HepG2 (cell line): ENCODE results near the gene KCNS1. TPM values are rescaled to one million over a fixed set of nuclear protein-coding genes. Genes with fewer than 3 reads are reported as not detected.

Experiments used
- ATAC-seq: fragments of 200-7000 bp; cut with Tn5 transposase; 3 replicates; pipeline ENCODE4 v1.9.1; 2020; ENCODE audit warnings: mild to moderate bottlenecking, moderate library complexity
- BruUV-seq: library from RNA; stranded (reverse); fragments of 400-500 nt; replicated peaks from 2 replicates; lab custom pipeline; 2021; lab: Mats Ljungman, UMichigan
- CTCF ChIA-PET: fragments of 300-600 bp; formaldehyde crosslinking; extraction: SDS; loops from one replicate; lab custom pipeline; 2021; ENCODE audit warnings: low total read pairs, inconsistent platforms, low intra/inter-chr PET ratio; lab: Yijun Ruan, JAX
- POLR2A ChIA-PET: fragments of 350-600 bp; sonication (Branson Sonifier 250); formaldehyde crosslinking; loops from one replicate; lab custom pipeline; 2020; ENCODE audit warnings: antibody characterized with exemption, inconsistent platforms; lab: Yijun Ruan, JAX
- DNase-seq: peaks from one replicate; pipeline ENCODE4 v3.0.0-alpha.2; 2015; ENCODE audit warnings: low spot score
- FAIRE-seq: peaks from 3 replicates; lab custom pipeline; 2011; peaks lifted over from hg19 to GRCh38; lab: Jason Lieb, UNC
- H2AFZ ChIP-seq: one replicate; pipeline ENCODE4 v1.6.1; 2011; ENCODE audit warnings: low read length, inconsistent platforms
- H3K27ac ChIP-seq: fragments of 300-600 bp; 3 replicates; pipeline ENCODE4 v1.8.0; 2011; ENCODE audit warnings: mixed run types, mild to moderate bottlenecking, mixed read lengths, low read length, inconsistent platforms; ENCODE audit not compliant: insufficient read depth; ENCODE audit errors: extremely low read length
- H3K27me3 ChIP-seq, 2 experiments: fragments of 200-600 bp in 1 of 2; 2 replicates in 1 of 2; 3 replicates in 1 of 2; pipeline versions ENCODE4 v1.6.0 to v1.8.0; 2011; ENCODE audit warnings: low read length in 2 of 2, mild to moderate bottlenecking in 2 of 2, moderate library complexity in 2 of 2, inconsistent platforms in 1 of 2; ENCODE audit not compliant: insufficient read depth in 2 of 2, control insufficient read depth in 1 of 2
- H3K36me3 ChIP-seq, 2 experiments: fragments of 200-600 bp in 1 of 2; replicated peaks in 1 of 2; 2 replicates in 1 of 2; 3 replicates in 1 of 2; pipeline versions ENCODE4 v1.5.1 to v1.8.0; 2011; ENCODE audit warnings: low read length in 2 of 2, inconsistent platforms in 1 of 2; ENCODE audit not compliant: insufficient read depth in 2 of 2, control insufficient read depth in 1 of 2
- H3K4me1 ChIP-seq: 2 replicates; pipeline ENCODE4 v1.5.1; 2012; ENCODE audit warnings: low read length, inconsistent platforms; ENCODE audit not compliant: insufficient read depth
- H3K4me2 ChIP-seq: 2 replicates; pipeline ENCODE4 v1.6.0; 2011; ENCODE audit warnings: low read depth, low read length, inconsistent platforms
- H3K4me3 ChIP-seq, 3 experiments: fragments of 200-600 bp in 1 of 3; sonication (generic), shearing (Covaris generic) in 1 of 3; replicated peaks in 1 of 3; 2 replicates each; pipeline ENCODE4 v1.5.1; 2011 to 2016; ENCODE audit warnings: low read length in 3 of 3, inconsistent platforms in 2 of 3, low read depth in 2 of 3, mild to moderate bottlenecking in 2 of 3, control low read depth in 1 of 3, mixed read lengths in 1 of 3; ENCODE audit not compliant: insufficient read depth in 1 of 3
- H3K79me2 ChIP-seq: one replicate; pipeline ENCODE4 v1.6.1; 2011; ENCODE audit warnings: low read length, inconsistent platforms; ENCODE audit not compliant: insufficient read depth
- H3K9ac ChIP-seq: 2 replicates; pipeline ENCODE4 v1.6.0; 2011; ENCODE audit warnings: mild to moderate bottlenecking, low read depth, low read length, inconsistent platforms; ENCODE audit not compliant: insufficient read depth
- H3K9me3 ChIP-seq: 2 replicates; pipeline ENCODE4 v1.5.1; 2012; ENCODE audit warnings: mild to moderate bottlenecking, low read length
- H4K20me1 ChIP-seq: 2 replicates; pipeline ENCODE4 v1.6.0; 2011; ENCODE audit warnings: inconsistent platforms, mild to moderate bottlenecking, low read length, moderate library complexity; ENCODE audit not compliant: insufficient read depth
- TCF7 ChIP-seq: sonication (generic); IDR thresholded peaks from 2 replicates; pipeline ENCODE4 v1.6.1; 2016; ENCODE audit warnings: antibody characterized with exemption, low read depth
- ZNF24 ChIP-seq: fragments of 450-650 bp; IDR thresholded peaks from 2 replicates; pipeline ENCODE4 v1.6.1; 2017; ENCODE audit warnings: antibody characterized with exemption, mild to moderate bottlenecking
- ZNF629 ChIP-seq: sonication (generic); formaldehyde crosslinking; conservative IDR thresholded peaks from 2 replicates; pipeline ENCODE4 v1.5.0; 2020; ENCODE audit warnings: missing genetic modification reagents
- whole genome bisulfite sequencing: methylation state at CpG from one replicate; pipeline ENCODE4 v1.1.6; 2017; ENCODE audit warnings: low lambda C conversion rate; 5-methylcytosine and 5-hydroxymethylcytosine counted together
- in situ Hi-C: cut with HindIII; loops from 2 replicates; pipeline ENCODE4 v1.10.0; 2017; ENCODE audit warnings: low pct_unique_long_range_greater_than_20kb; ENCODE audit not compliant: extremely low pct_ligation_motif_present
- intact Hi-C: fragments of 100-400 bp; cut with micrococcal nuclease; formaldehyde crosslinking; loops from one replicate; pipeline ENCODE4 v1.10.0; 2022; ENCODE audit not compliant: unreplicated experiment
- polyA plus RNA-seq, 8 experiments: library from polyadenylated mRNA; depleted of rRNA in 3 of 8; stranded (reverse) in 7 of 8; unstranded in 1 of 8; fragments of >200 nt; fragmentation: Illumina TruSeq in 4 of 8; extraction: Trizol in 4 of 8; gene quantifications; 2 replicates each; pipeline versions ENCODE4 v1.2.1 to v1.2.3, GENCODE V29; 2011 to 2016; ENCODE audit warnings: low read depth in 4 of 8, missing spikeins in 1 of 8, mixed read lengths in 1 of 8; ENCODE audit not compliant: insufficient read depth in 1 of 8
- total RNA-seq, 5 experiments: library from RNA; depleted of rRNA; stranded (reverse); fragments of >200 nt; fragmentation: Illumina TruSeq; extraction: Trizol; gene quantifications; 2 replicates each; pipeline ENCODE4 v1.2.3, GENCODE V29; 2016; ENCODE audit warnings: low read depth in 1 of 5

KCNS1 gene
- total and polyA plus RNA-seq, 2 of the 13 experiments (the other 11 are each of a cell fraction or from before 2014, with no cell fraction given): 0.03 TPM; not detected in 1

DNA sequence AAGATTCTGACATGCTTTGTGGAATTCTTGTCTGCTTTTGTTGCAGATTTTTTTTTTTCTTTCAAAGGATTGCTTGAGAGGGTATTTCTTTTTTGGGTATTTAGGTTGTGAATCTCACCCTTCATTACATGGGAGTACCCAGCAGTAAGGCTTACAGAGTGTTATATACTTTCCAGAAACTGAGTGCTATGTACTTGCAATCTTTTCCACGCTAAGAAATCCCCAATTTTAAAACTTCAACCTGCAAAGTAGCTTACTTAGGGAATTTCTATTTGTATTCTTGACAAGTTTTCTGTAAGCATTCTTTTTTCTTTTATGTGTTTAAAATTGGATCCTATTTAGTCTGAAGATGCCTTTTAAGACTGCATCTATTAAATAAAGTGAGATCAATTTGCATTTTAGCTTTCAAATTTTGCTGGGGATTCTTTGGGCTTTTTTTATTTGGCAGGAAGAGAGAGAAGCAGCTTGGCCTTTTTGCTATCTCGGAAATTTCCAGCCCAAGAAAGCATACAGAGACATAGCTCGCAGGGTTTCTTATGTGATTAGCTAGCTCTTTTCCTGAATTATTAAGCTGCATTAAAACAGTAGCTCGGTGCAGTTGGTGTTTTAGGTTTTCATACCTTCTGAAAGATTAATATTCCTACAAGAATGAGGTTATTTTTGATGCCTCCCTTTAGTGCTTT lies 42.6 kb downstream of the KCNS1 start:
- no peak for DNase-seq
- no peak overlapping the region for H2AFZ ChIP-seq
- WGBS: 92% methylated on average over 4 of the region's 4 CpGs
- no peaks in the 10 kb centered on the region for H4K20me1 ChIP-seq
- peaks cover 7 to 26% of the 10 kb centered on the region in 2 experiments for H3K36me3 ChIP-seq
- in situ Hi-C loops (no loop called here), intact Hi-C loops (no loop called here)
- no peak for TF ChIP-seq ZNF24
- no peak for TF ChIP-seq ZNF629 (CRISPR knock-in tag)
- BruUV-seq: no TSS peak
- H3K9ac ChIP-seq: no peak overlapping the region
- no peaks in the 10 kb centered on the region for H3K79me2 ChIP-seq
- ATAC-seq: no peak
- H3K27me3 ChIP-seq: no peaks in the 10 kb centered on the region
- FAIRE-seq: no peak
- no peaks in the 10 kb centered on the region for H3K9me3 ChIP-seq
- no peak overlapping the region for H3K4me3 ChIP-seq
- no peak overlapping the region for H3K4me2 ChIP-seq
- CTCF ChIA-PET: no interaction called here
- POLR2A ChIA-PET: interaction anchor here (0.6 kb wide), 1 partner anchor 123 kb away, joined by 3 read pairs; no protein-coding TSS in a partner anchor
- H3K4me1 ChIP-seq: 0 out of 2 replicates have a peak, but pooled peaks cover 5% of the 10 kb centered on the region
- no peak overlapping the region for H3K27ac ChIP-seq

DNA sequence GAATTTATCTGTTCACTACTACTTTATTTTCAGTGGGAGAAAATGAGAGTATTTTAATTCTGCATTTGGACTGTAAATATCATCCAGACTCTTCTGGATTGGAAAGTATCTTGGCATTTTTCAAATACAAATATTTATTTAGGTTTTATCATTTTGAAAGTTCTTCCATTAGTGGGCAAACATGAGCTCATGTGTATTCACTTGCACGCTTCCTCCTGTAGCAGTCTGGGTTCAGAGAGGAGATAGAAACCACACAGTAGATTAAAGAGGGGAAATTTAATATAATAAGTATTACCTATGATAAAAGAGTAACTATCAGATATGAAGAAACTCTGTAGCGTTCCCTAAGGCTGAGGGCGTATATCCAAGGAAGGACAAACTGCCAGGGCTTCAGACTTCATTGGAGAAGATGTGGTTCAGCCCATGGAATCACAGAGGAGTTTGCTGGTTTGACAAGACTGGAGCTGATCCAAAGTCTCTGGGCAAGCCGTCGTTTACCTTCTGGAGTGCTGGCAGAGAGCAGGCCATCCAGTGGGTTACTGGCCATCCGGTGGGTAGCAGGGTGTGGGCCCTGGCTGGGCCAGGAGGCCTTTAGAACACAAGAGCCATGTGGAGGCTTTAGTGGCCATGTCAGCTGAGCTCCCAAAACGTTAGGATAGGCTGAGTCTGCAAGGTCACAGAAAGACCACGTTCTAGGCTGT lies 44.3 kb downstream of the KCNS1 start:
- H3K27me3 ChIP-seq: no peaks in the 10 kb centered on the region
- H2AFZ ChIP-seq: no peak overlapping the region
- ATAC-seq (no peak), FAIRE-seq (no peak), DNase-seq (no peak)
- no peak for TF ChIP-seq TCF7
- CTCF ChIA-PET: no interaction called here
- intact Hi-C loops (no loop called here), in situ Hi-C loops (no loop called here)
- no peaks in the 10 kb centered on the region for H3K4me1 ChIP-seq
- H3K79me2 ChIP-seq: no peaks in the 10 kb centered on the region
- no peaks in the 10 kb centered on the region for H4K20me1 ChIP-seq
- 91% methylated on average over 7 of the region's 8 CpGs for WGBS
- no peak overlapping the region for H3K4me3 ChIP-seq
- POLR2A ChIA-PET: no interaction called here
- H3K9me3 ChIP-seq: no peaks in the 10 kb centered on the region
- no TSS peak for BruUV-seq
- H3K9ac ChIP-seq: no peak overlapping the region
- H3K4me2 ChIP-seq: no peak overlapping the region
- H3K27ac ChIP-seq: no peak overlapping the region
- peaks cover 11 to 36% of the 10 kb centered on the region in 2 experiments for H3K36me3 ChIP-seq
